Measurements from ENCODE around the gene ANO4. TPM values are rescaled to one million over a fixed set of nuclear protein-coding genes. Genes with fewer than 3 reads are reported as not detected.

ANO4 gene
- 0.07 to 0.55 TPM (median 0.14 TPM) in 4 of 5 replicates, not detected in the other for total RNA-seq (2022; extraction: Qiagen RNA extraction; ENCODE audit: low read depth)

GRCh38 chr12:100794441-100795173 lies at the start of gene ANO4:
Gene ANO4, plus strand, starts transcription at chr12:100794776. Its CDS starts 107,010 bp downstream, at chr12:100901786.

Other genes with a start within 250 kb of the ANO4 start
- 4.8 to 10.5 TPM (median 8.4 TPM) in 5 replicates for gene GAS2L3, start 221.1 kb upstream of the ANO4 start, total RNA-seq (2022; extraction: Qiagen RNA extraction; ENCODE audit: low read depth)

All from A549 treated with ZK216348 at 1 μM for 4 hours (cell line).